Vagina (tissue), 2 donors: ENCODE results near the gene PIGC. TPM values are rescaled to one million over a fixed set of nuclear protein-coding genes. Genes with fewer than 3 reads are reported as not detected.

Experiments used
- DNase-seq, 2 donors: peaks; one replicate each; pipeline ENCODE4 v3.0.0-alpha.2; 2017; ENCODE audit errors: extremely low spot score in 2 of 2
- H3K27ac ChIP-seq: fragments of 200-600 bp; sonication (generic); one replicate; pipeline ENCODE4 v1.5.1; 2019
- H3K27me3 ChIP-seq: fragments of 200-600 bp; sonication (generic); one replicate; pipeline ENCODE4 v1.5.1; 2019
- H3K36me3 ChIP-seq, 2 donors: fragments of 200-600 bp; sonication (generic); one replicate each; pipeline ENCODE4 v1.5.1; 2017 to 2019
- H3K4me1 ChIP-seq: fragments of 200-600 bp; sonication (generic); one replicate; pipeline ENCODE4 v1.5.1; 2019
- H3K4me3 ChIP-seq, 2 donors: fragments of 200-600 bp; sonication (generic); 1 replicate in 1 of 2; 2 replicates in 1 of 2; pipeline ENCODE4 v1.5.1; 2016 to 2019
- H3K9me3 ChIP-seq: fragments of 200-600 bp; sonication (generic); one replicate; pipeline ENCODE4 v1.5.1; 2019
- CTCF ChIP-seq, 3 experiments: fragments of 450-650 bp in 2 of 3; fragments of 200-600 bp in 1 of 3; sonication (generic) in 1 of 3; IDR thresholded peaks; one replicate each; pipeline ENCODE4 v1.5.1; 2017 to 2019; ENCODE audit warnings: antibody characterized with exemption in 3 of 3, mild to moderate bottlenecking in 2 of 3, moderate library complexity in 2 of 3
- POLR2A ChIP-seq, 2 donors: fragments of 450-650 bp; IDR thresholded peaks; one replicate each; pipeline ENCODE4 v1.6.1; 2017; ENCODE audit warnings: antibody characterized with exemption in 2 of 2, mild to moderate bottlenecking in 2 of 2, moderate library complexity in 2 of 2
- POLR2AphosphoS5 ChIP-seq, 2 donors: sonication (generic); formaldehyde crosslinking; IDR thresholded peaks; one replicate each; pipeline ENCODE4 v1.9.0; 2017; ENCODE audit warnings: antibody characterized with exemption in 2 of 2, mild to moderate bottlenecking in 2 of 2, low read depth in 1 of 2; ENCODE audit not compliant: insufficient read depth in 1 of 2
- intact Hi-C: fragments of 100-400 bp; cut with DNase I; formaldehyde crosslinking; loops from one replicate; pipeline ENCODE4 v1.15.1; 2023
- total RNA-seq: library from RNA; depleted of rRNA; stranded (reverse); fragments of >200 nt; gene quantifications from one replicate; pipeline ENCODE4 v1.2.3, GENCODE V29; 2016

Gene PIGC
- total RNA-seq, 1 donor from 2014 or later, result 14.5 TPM

- no peaks in the 10 kb centered on the region for H3K9me3 ChIP-seq
- no peaks in the 10 kb centered on the region for H3K4me1 ChIP-seq
- H3K27ac ChIP-seq, result no peak overlapping the region
- TF ChIP-seq CTCF (IDR thresholded peaks at IDR 0.05) (no peak), POLR2AphosphoS5 (IDR thresholded peaks at IDR 0.05; ENCODE audit: insufficient read depth in 1 of 2, low read depth in 1 of 2) (no peak), POLR2A (IDR thresholded peaks at IDR 0.05) (no peak)
- H3K4me3 ChIP-seq, result no peak overlapping the region
- H3K36me3 ChIP-seq, result no peaks in the 10 kb centered on the region
- DNase-seq, result no peak
- no peaks in the 10 kb centered on the region for H3K27me3 ChIP-seq
- intact Hi-C loops, result no loop called here
These were observed 36.6 kb upstream of the PIGC start for GRCh38 chr1:172480431-172480830.

GRCh38 chr1:172478485-172478884, 34.6 kb upstream of the PIGC start:
- no peaks in the 10 kb centered on the region for H3K9me3 ChIP-seq
- no peak for TF ChIP-seq CTCF (IDR thresholded peaks at IDR 0.05)
- TF ChIP-seq POLR2A (IDR thresholded peaks at IDR 0.05), result no peak
- TF ChIP-seq POLR2AphosphoS5 (IDR thresholded peaks at IDR 0.05; ENCODE audit: insufficient read depth in 1 of 2, low read depth in 1 of 2), result no peak
- H3K36me3 ChIP-seq, result no peaks in the 10 kb centered on the region
- no peaks in the 10 kb centered on the region for H3K27me3 ChIP-seq
- H3K4me3 ChIP-seq, result no peak overlapping the region
- no peak for DNase-seq
- intact Hi-C loops, result no loop called here
- H3K27ac ChIP-seq, result no peak overlapping the region
- H3K4me1 ChIP-seq, result no peaks in the 10 kb centered on the region

- H3K27me3 ChIP-seq, result no peaks in the 10 kb centered on the region
- H3K27ac ChIP-seq, result no peak overlapping the region
- no peaks in the 10 kb centered on the region for H3K9me3 ChIP-seq
- DNase-seq, result no peak
- TF ChIP-seq CTCF (IDR thresholded peaks at IDR 0.05) (no peak), POLR2A (IDR thresholded peaks at IDR 0.05) (no peak), POLR2AphosphoS5 (IDR thresholded peaks at IDR 0.05; ENCODE audit: insufficient read depth in 1 of 2, low read depth in 1 of 2) (no peak)
- no peaks in the 10 kb centered on the region for H3K4me1 ChIP-seq
- intact Hi-C loops, result no loop called here
- no peaks in the 10 kb centered on the region for H3K36me3 ChIP-seq
- H3K4me3 ChIP-seq, result no peak overlapping the region
These were observed 33.9 kb upstream of the PIGC start for GRCh38 chr1:172477741-172478140.

- Histone ChIP-seq H3K36me3 (no peaks in the 10 kb centered on the region), H3K9me3 (no peaks in the 10 kb centered on the region), H3K27me3 (no peaks in the 10 kb centered on the region), H3K4me1 (no peaks in the 10 kb centered on the region), H3K4me3 (no peak overlapping the region), H3K27ac (no peak overlapping the region)
- DNase-seq, result no peak
- intact Hi-C loops, result no loop called here
- no peak for TF ChIP-seq POLR2AphosphoS5 (IDR thresholded peaks at IDR 0.05; ENCODE audit: insufficient read depth in 1 of 2, low read depth in 1 of 2)
- TF ChIP-seq CTCF (IDR thresholded peaks at IDR 0.05), result no peak
- no peak for TF ChIP-seq POLR2A (IDR thresholded peaks at IDR 0.05)
These were observed 33.3 kb upstream of the PIGC start for GRCh38 chr1:172477216-172477615.

GRCh38 chr1:172476218-172476811, 32.4 kb upstream of the PIGC start:
- intact Hi-C loops, result no loop called here
- Histone ChIP-seq H3K36me3 (no peaks in the 10 kb centered on the region), H3K4me3 (no peak overlapping the region), H3K27ac (no peak overlapping the region), H3K4me1 (no peaks in the 10 kb centered on the region), H3K9me3 (no peaks in the 10 kb centered on the region), H3K27me3 (no peaks in the 10 kb centered on the region)
- TF ChIP-seq CTCF (IDR thresholded peaks at IDR 0.05), result no peak
- TF ChIP-seq POLR2AphosphoS5 (IDR thresholded peaks at IDR 0.05; ENCODE audit: insufficient read depth in 1 of 2, low read depth in 1 of 2), result peak in 1 of 2 donors; percentile 16
- no peak for TF ChIP-seq POLR2A (IDR thresholded peaks at IDR 0.05)
- no peak for DNase-seq
